Renal cortical epithelial cell (primary cell): Measurements from ENCODE around the gene OR9Q1. TPM values are rescaled to one million over a fixed set of nuclear protein-coding genes. Genes with fewer than 3 reads are reported as not detected.

ENCODE experiments used
- DNase-seq: peaks from one replicate; pipeline ENCODE4 v3.0.0-alpha.2; 2011; ENCODE audit warnings: low read depth
- total RNA-seq: library from RNA; depleted of rRNA; stranded (reverse); fragments of >200 nt; gene quantifications from 2 replicates; pipeline ENCODE4 v1.2.3, GENCODE V29; 2014

OR9Q1 gene
- total RNA-seq, 1 donor from 2014 or later = not detected

DNA sequence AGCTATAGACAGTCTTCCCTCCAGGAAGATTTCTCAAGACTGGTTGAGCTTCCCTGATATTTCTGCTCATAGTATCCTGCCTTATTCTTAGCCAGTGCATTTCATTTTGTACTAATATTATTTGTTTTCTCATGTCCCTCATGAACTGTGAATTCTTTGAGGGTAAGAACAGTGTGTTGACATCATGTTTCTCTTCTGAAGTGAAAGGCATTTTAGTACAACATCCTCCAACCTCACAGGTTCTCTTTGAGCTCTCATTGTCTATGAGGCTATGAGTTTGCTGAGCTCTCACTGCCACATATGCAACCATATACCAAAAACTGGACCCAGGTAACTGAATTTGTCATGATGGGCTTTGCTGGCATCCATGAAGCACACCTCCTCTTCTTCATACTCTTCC lies 7.0 kb downstream of the OR9Q1 start, which contains the start of gene OR6Q1:
OR6Q1 (plus strand) TSS at position 301 of the 400 bp plus-strand sequence; CDS start at position 301, 0 bp downstream.
- DNase-seq = no peak

- DNase-seq = no peak
Measured at GRCh38 chr11:58034471-58034870, 10.8 kb downstream of the OR9Q1 start.

DNA sequence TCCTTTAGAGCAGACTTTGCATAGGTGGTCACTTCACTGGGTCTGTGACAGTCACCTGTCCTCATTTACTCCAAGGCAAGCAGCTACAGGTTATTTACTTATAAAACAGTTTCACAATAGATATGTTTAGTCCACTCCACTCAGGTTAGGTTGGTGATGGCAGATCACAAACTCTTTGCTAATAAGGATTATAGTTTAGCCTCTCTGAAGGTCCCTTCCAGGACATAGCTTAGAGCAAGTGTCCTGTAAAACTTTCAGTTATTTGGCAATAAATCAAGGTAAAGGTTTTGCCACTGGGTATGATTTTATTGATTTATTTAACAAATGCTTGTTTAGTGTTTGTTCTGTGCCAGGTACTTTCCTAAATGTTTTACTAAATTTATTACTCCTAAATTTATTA lies 15.9 kb downstream of the OR9Q1 start:
- DNase-seq = no peak

DNA sequence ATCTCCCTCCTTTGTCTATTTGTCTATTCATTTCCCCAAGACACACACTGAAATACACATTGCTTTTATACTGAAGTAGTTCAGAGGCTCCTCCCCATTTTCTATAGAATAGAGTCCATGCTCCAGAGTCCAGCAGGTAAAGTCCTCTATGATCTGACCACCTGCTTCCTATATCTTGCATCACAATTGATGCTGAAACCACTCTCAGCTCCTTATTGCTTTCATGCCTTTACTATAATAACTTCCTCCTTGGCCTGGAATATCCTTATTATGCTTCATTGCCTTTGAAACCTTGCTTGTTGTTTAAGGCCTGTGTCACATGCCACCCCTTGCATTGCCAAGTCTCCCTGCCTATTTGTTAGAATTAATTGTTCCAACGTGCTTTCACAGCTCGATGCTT lies 19.7 kb downstream of the OR9Q1 start:
- peak; percentile 82 for DNase-seq

- no peak for DNase-seq
Measured at GRCh38 chr11:58046231-58046630, 22.6 kb downstream of the OR9Q1 start.

GRCh38 chr11:58047818-58048217 lies 24.1 kb downstream of the OR9Q1 start:
- DNase-seq = no peak

GRCh38 chr11:58055806-58056401 lies 32.2 kb downstream of the OR9Q1 start:
- no peak for DNase-seq

GRCh38 chr11:58057481-58057880 lies 33.8 kb downstream of the OR9Q1 start:
- DNase-seq = no peak

- no peak for DNase-seq
Measured at GRCh38 chr11:58058276-58059006, 34.8 kb downstream of the OR9Q1 start.

DNA sequence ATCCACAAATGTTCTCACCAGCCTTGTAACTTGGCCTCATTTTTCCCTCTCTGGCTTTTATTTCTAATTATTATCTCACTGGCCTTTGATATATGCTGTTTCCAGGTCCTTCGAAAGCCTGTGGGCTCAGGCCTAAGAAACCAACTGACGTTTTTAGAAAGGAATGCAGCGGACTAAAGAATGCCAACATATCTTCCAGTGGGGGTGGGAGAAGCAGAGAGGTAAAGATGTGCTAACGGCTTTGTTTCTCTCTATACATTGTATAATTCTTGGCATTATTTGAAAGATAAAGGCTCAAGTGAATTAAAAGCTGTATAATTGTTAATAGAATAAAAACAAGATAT lies 35.3 kb downstream of the OR9Q1 start:
- peak; percentile 94 for DNase-seq

- DNase-seq = peak; percentile 87
Measured at GRCh38 chr11:58060535-58060934, 36.9 kb downstream of the OR9Q1 start.

DNA sequence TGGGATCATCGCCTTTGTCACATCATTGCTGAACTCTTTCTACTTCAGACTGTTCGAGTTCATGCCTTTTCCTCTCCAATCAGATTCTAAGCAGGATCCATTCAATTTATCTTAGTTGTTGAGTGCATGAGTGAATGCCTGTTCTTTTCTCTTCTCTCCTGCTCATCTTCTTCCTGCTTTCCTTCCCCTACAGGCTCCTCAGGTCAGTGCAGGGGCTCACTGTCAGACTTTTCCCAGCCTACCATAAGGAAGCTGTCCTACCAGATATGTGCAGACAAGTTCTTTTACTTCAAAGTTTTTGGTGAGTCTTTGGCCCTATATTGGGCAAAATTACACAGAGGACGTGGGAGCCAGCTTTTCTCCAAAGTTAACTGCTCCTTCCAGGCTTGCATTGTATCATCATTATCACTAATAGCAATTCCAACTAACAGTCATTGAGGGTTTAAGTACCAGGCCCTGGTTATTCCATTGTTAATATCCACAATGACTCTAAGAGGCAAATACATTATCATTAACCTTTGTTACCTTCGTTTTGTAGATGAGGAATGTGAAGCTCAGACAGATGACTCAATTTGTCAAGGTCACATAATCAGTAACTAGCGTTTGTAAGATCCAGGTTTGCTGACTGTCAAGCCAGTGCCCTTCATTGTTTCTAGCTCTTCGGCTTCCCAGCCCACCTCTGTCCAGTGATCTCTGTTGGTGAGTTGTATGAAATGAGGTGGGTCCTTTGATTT lies 37.4 kb downstream of the OR9Q1 start:
- DNase-seq = peak; percentile 95

DNA sequence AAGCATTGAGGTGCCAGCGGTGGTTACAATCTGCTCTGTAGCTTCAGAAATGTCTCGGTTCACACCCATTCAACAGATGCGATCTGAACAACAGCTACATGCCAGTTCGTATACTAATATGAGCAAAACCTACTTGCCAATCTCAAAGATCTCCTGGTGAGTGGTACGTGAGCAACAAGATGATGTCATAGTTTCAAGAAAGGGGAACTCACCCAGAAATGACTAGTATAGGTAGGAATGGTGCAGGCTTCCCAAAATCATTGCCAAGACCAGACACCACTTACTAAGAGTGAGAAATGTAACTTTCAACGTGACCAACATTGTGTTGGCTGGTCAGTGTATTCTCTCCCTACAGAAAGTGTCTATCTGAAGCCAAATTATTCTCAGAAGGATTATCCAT lies 38.1 kb downstream of the OR9Q1 start:
- peak; percentile 89 for DNase-seq

- no peak for DNase-seq
Measured at GRCh38 chr11:58067685-58068084, 44.0 kb downstream of the OR9Q1 start.

- DNase-seq = no peak
Measured at GRCh38 chr11:58068655-58069054, 45.0 kb downstream of the OR9Q1 start.

DNA sequence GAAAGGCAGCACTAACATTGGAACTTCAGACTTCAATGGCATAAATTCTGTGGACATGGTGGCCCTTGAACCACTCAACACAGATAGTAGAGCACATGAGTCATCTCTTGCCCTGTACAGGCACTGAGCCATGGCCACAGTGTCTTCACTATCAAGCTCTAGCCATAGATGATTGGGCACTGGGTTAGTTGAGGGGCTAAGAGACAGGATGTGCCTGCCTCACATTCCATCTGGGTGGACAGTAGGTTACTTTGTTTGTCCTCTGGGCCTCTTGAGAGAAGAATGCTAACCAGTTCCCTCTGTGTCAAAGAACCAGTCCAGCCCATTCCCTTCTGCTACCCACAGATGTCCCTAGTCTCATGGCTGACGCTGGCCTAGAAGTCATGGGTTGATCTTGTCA lies 46.9 kb downstream of the OR9Q1 start:
- peak; percentile 41 for DNase-seq

DNA sequence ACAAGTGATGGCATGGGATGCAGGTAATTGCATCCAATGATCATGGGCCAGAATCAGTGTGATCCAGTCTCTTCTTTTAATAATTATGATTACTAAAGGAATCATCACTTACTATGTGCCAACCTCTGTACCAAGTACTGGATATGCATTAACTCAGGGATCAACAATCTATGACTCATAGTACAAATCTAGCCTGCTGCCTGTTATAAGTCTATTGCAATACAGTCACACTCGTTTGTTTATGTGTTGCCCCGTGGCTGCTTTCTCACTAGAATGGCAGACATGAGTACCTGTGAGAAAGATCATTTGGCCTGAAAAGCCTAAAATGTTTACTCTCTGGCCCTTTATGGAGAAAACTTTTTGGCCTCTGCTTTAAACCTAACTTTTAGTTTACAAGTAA lies 52.1 kb downstream of the OR9Q1 start:
- peak; percentile 96 for DNase-seq

DNA sequence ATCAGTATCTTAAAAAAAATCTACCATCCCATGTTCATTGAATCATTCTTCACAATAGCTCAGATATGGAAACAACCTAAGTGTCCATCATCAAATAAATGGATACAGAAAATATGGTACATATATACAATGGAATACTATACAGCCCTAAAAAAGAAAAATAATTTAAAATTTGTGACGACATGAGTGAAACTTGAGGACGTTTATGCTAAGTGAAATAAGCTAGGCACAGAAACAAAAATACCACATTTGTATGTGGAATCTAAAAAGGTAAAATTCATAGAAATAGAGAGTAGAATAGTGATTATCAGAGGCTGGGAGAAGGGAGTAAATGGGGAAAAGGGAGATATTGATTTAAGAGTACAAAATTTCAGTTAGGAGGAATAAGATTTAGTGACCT lies 62.8 kb downstream of the OR9Q1 start:
- no peak for DNase-seq

- DNase-seq = no peak
Measured at GRCh38 chr11:58097437-58097836, 73.8 kb downstream of the OR9Q1 start.

- DNase-seq = no peak
Measured at GRCh38 chr11:58121096-58121495, 97.4 kb downstream of the OR9Q1 start.

DNA sequence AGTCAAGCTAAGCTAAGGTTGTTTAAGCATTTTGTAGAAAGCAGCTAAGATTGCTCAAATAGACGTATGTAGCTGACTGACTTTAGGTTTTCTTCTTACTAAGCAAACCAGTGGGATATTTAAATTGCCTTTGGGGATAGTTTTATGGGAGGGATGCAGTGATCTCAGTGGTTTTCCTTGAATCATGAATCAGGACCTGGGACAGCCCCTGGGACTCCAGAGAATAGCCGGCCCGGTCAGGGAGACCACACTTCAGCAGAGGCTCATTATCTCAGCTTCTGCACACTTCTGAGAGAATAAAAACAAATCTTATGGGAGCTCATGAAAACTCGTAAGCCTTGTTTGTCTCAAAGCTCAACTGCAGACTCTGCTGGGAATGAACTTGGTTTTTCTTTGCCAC lies 101.8 kb downstream of the OR9Q1 start, which contains the start of gene OR9I1:
OR9I1 (minus strand) TSS at position 62 of the 400 bp plus-strand sequence. CDS start 6,086 bp downstream, outside the sequence.
- no peak for DNase-seq

DNA sequence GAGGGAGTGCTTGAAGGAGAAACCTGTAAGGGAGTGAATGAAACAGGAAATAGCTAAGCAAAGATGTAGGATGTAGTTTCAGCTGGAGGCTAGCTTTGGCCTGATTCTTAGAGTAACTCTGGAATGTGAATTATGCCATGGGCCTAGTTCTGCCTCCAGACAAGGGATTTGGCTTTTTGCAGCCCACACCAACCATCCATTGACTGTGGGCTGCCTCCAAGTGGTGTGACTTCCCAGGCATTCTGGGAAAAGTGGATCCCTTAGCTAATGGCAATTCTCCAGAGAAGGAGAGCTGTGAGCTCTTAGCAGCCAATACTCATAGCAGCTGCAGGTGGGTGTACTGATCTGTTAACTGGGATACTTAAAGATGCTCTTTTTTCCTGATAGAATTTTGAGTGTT lies 103.7 kb downstream of the OR9Q1 start:
- no peak for DNase-seq
